ENCODE measurements around the gene SLC35E4.
"Not testable (repeated sequence)": the region's sequence is repeated elsewhere in the genome, so short reads cannot be mapped to it uniquely, and the experiment has no call there.

SLC35E4 gene

GRCh38 chr22:30611197-30611596 is 24.4 kb upstream of the SLC35E4 start:
- no peak for DNase-seq (ENCODE audit: low spot score)

DNA sequence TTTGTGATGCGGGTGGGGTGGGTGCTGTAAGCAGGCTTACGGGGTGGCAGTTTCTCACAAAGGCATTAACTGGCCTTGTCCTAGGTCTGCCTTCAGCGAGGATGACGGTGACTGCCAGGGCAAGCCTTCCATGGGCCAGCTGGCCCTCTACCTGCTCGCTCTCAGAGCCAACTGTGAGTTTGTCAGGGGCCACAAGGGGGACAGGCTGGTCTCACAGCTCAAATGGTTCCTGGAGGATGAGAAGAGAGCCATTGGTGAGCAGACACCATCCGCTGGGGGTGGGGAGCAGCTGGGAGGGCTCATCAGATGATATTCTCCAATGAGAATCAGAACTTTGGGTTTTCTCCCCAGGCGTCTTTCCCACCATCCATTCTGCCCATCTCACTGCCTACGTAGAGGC is 22.8 kb upstream of the SLC35E4 start:
- DNase-seq (ENCODE audit: low spot score), result no peak

GRCh38 chr22:30614268-30614667 is 21.3 kb upstream of the SLC35E4 start:
- no peak for DNase-seq (ENCODE audit: low spot score)

- DNase-seq (ENCODE audit: low spot score), result no peak
Observed at GRCh38 chr22:30614879-30615278, 20.7 kb upstream of the SLC35E4 start.

DNA sequence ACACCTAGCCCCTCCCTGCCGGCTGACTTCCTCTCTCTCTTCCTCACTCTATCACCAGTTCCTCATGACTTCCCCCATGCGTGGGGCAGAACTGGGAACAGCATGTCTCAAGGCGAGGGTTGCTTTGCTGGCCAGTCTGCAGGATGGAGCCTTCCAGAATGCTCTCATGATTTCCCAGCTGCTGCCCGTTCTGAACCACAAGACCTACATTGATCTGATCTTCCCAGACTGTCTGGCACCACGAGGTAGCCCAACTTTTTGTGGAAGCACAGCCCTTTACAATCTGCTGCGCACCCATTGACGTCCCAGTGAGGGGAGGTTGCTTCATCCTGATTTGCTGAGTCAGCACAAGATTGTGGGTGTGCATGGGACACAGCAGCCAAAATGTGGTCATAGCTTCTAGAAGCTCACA is 20.0 kb upstream of the SLC35E4 start:
- DNase-seq (ENCODE audit: low spot score), result no peak

- DNase-seq (ENCODE audit: low spot score), result no peak
Observed at GRCh38 chr22:30617819-30618218, 17.8 kb upstream of the SLC35E4 start.

DNA sequence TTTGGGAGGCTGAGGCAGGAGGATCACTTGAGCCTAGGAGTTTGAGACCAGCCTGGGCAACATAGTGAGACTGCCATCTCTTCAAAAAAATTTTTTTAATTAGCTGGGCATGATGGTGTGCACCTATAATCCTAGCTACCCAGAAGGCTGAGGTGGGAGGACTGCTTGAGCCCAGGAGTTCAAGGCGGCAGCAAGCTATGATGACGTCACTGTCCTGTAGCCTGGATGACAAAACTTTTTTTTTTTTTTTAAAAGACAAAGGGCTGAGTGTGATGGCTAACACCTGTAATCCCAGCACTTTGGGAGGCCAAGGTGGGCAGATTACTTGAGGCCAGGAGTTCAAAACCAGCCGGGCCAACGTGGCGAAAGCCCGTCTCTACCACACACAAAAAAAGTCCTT is 15.7 kb upstream of the SLC35E4 start:
- DNase-seq (ENCODE audit: low spot score), result not testable (repeated sequence)

- DNase-seq (ENCODE audit: low spot score), result no peak
Observed at GRCh38 chr22:30626413-30626812, 9.2 kb upstream of the SLC35E4 start.

GRCh38 chr22:30627471-30627870 is 8.1 kb upstream of the SLC35E4 start:
- no peak for DNase-seq (ENCODE audit: low spot score)

GRCh38 chr22:30628491-30628890 is 7.1 kb upstream of the SLC35E4 start:
- no peak for DNase-seq (ENCODE audit: low spot score)

GRCh38 chr22:30631469-30631868 is 4.1 kb upstream of the SLC35E4 start:
- DNase-seq (ENCODE audit: low spot score), result not testable (repeated sequence)

GRCh38 chr22:30634471-30635233 is 929 bp upstream of the SLC35E4 start:
- peak; percentile 86 for DNase-seq (ENCODE audit: low spot score)

- DNase-seq (ENCODE audit: low spot score), result no peak
Observed at GRCh38 chr22:30636226-30637077, 871 bp downstream of the SLC35E4 start.

DNA sequence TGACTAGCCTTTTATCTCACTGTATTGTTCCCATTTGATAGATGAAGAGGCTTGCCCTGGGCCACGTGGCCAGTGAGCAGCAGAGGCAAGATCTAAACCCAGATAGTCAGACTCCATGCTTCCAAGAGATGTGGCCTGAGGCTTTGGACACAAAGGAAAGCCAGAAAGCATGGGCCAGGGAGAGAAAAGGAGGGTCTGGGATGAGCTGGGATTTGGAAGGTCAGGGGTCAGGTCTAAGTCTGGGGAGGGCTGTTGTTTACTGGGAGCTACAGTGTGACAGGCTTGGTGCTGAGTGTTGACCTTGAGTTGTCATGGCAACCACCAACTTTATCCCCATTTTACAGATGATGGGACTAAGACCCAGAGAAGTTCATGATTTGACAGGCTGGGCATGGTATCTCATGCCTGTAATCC is 2.1 kb downstream of the SLC35E4 start:
- DNase-seq (ENCODE audit: low spot score), result no peak

DNA sequence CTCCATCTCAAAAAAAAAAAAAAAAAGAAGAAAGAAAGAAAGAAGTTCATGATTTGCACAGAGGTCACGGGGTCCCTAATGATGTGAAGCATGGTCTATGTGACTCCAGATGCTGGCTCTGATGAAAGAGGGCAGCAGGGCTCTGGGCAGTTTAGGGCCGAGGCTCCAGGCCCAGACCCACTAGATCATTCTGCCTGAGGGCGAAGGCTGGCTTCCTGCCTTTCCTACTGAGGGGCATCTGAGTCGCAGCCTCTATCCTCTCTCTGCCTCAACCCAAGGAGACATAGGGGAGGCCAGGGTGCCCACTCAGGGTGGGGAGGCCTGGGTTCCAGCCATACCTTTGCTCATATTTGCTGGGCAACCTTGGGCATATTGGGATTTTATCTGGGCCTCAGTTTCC is 4.8 kb downstream of the SLC35E4 start:
- no peak for DNase-seq (ENCODE audit: low spot score)

GRCh38 chr22:30640839-30641430 is 5.4 kb downstream of the SLC35E4 start:
- no peak for DNase-seq (ENCODE audit: low spot score)

DNA sequence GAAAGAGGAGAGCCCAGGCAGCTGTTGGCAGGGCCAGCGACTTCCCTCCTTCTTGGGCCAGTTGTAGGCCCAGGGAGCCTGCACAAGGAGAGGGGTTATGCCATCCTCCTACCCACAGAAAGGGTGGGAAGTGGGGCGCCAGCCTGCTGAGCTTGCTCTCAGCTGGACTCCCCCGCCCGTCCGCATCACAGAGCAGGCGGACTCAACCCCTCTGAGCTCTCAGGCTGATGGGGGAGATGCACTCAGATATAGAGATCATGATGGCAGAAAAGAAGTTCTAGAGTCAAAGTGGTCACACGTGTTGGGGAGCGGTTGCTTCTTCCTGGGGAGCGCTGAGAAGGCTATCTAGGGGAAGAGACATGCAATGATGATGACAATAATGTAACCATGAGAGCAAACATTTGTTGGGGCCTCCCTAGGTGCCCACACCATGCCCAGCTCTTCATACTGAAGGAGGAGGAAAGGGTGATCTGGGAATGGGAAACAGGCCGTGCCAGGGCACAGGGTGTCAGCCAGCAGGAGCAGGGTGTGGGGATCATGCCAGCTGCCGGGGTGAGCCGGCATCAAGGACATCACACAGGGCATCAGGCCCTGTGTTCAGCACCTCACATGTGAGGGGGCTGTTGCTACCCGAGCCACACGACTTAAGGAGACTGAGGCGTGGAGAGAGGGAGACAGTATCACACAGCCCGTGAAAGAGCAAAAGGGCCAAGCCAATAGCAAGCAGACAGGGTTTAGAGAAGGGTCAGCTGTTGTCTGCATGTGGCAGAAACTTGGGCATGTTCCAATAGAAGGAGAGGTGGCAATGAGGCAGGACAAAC is 7.7 kb downstream of the SLC35E4 start:
- DNase-seq (ENCODE audit: low spot score), result no peak

DNA sequence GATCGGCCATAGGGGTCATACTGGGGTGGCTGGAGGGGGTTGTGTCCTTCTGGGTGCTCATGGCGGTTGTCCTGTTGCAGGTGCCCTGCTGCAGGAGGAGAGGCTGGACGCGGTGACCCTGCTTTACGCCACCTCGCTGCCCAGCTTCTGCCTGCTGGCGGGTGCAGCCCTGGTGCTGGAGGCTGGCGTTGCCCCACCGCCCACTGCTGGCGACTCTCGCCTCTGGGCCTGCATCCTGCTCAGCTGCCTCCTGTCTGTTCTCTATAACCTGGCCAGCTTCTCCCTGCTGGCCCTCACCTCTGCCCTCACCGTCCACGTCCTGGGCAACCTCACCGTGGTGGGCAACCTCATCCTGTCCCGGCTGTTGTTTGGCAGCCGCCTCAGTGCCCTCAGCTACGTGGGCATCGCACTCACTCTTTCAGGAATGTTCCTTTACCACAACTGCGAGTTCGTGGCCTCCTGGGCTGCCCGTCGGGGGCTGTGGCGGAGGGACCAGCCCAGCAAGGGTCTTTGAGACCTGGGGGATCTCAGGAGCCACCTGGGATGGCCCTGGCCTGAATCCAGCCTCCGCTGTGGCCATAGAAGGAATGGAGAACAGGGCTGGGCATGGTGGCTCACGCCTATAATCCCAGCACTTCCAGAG is 11.1 kb downstream of the SLC35E4 start:
- no peak for DNase-seq (ENCODE audit: low spot score)

- DNase-seq (ENCODE audit: low spot score), result no peak
Observed at GRCh38 chr22:30647536-30647935, 12.0 kb downstream of the SLC35E4 start.

DNA sequence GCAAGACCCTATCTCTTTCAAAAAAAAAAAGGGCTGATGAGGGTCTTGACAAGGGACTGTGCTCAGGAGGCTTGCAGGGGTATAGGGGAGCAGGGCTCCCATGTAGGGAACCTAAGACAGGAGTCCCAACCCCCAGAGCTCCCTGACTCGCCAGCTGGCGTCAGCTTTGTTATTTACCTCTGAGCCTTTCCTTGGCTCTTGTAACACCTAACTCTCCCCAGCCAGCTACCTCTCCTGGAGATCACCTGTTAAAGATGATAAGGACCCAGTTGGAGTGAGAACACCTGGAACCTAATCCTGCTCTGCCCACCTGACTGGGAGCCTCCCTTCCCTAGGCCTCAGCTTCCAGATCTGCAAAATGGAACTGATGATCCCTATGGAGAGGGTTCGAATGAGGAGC is 13.2 kb downstream of the SLC35E4 start:
- no peak for DNase-seq (ENCODE audit: low spot score)

GRCh38 chr22:30649430-30650007 is 13.9 kb downstream of the SLC35E4 start:
- no peak for DNase-seq (ENCODE audit: low spot score)
